Suprapubic skin (tissue), 4 donors: ENCODE results near the gene CERT1. TPM values are rescaled to one million over a fixed set of nuclear protein-coding genes. Genes with fewer than 3 reads are reported as not detected.
"Not testable (repeated sequence)": the region's sequence is repeated elsewhere in the genome, so short reads cannot be mapped to it uniquely, and the experiment has no call there.

Source experiments
- DNase-seq, 2 donors: peaks; one replicate each; pipeline ENCODE4 v3.0.0-alpha.2; 2019; ENCODE audit warnings: low spot score in 2 of 2
- H3K27ac ChIP-seq: fragments of 200-600 bp; sonication (generic); one replicate; pipeline ENCODE4 v1.5.1; 2019
- H3K27me3 ChIP-seq: fragments of 200-600 bp; sonication (generic); one replicate; pipeline ENCODE4 v1.5.1; 2019
- H3K36me3 ChIP-seq: fragments of 200-600 bp; sonication (generic); one replicate; pipeline ENCODE4 v1.5.1; 2019
- H3K4me1 ChIP-seq: fragments of 200-600 bp; sonication (generic); one replicate; pipeline ENCODE4 v1.5.1; 2019
- H3K4me3 ChIP-seq: fragments of 200-600 bp; sonication (generic); one replicate; pipeline ENCODE4 v1.5.1; 2019; ENCODE audit warnings: mild to moderate bottlenecking
- H3K9me3 ChIP-seq: fragments of 200-600 bp; sonication (generic); one replicate; pipeline ENCODE4 v1.5.1; 2019
- EP300 ChIP-seq: sonication (generic); formaldehyde crosslinking; IDR thresholded peaks from one replicate; pipeline ENCODE4 v1.6.1; 2017; ENCODE audit warnings: antibody characterized with exemption
- POLR2A ChIP-seq, 2 donors: fragments of 450-650 bp; IDR thresholded peaks; one replicate each; pipeline ENCODE4 v1.6.1; 2017; ENCODE audit warnings: antibody characterized with exemption in 2 of 2, mild to moderate bottlenecking in 2 of 2, moderate library complexity in 2 of 2
- POLR2AphosphoS5 ChIP-seq, 3 donors: sonication (generic); formaldehyde crosslinking; IDR thresholded peaks; one replicate each; pipeline ENCODE4 v1.6.1; 2017; ENCODE audit warnings: antibody characterized with exemption in 3 of 3
- WGBS: methylation state at CpG from one replicate; pipeline ENCODE4 v1.1.5; 2018; 5-methylcytosine and 5-hydroxymethylcytosine counted together
- total RNA-seq, 4 donors: library from RNA; depleted of rRNA; stranded (reverse); fragments of >200 nt; gene quantifications; one replicate each; pipeline ENCODE4 v1.1.0, GENCODE V29; 2016
- TF ChIP-seq, protein P1 (sequence below), 2 donors: fragments of 200-600 bp in 1 of 2; fragments of 450-650 bp in 1 of 2; sonication (generic) in 1 of 2; IDR thresholded peaks; one replicate each; pipeline ENCODE4 v1.5.1; 2016 to 2019; ENCODE audit warnings: antibody characterized with exemption in 2 of 2, mild to moderate bottlenecking in 1 of 2, moderate library complexity in 1 of 2

The CERT1 gene, protein sequence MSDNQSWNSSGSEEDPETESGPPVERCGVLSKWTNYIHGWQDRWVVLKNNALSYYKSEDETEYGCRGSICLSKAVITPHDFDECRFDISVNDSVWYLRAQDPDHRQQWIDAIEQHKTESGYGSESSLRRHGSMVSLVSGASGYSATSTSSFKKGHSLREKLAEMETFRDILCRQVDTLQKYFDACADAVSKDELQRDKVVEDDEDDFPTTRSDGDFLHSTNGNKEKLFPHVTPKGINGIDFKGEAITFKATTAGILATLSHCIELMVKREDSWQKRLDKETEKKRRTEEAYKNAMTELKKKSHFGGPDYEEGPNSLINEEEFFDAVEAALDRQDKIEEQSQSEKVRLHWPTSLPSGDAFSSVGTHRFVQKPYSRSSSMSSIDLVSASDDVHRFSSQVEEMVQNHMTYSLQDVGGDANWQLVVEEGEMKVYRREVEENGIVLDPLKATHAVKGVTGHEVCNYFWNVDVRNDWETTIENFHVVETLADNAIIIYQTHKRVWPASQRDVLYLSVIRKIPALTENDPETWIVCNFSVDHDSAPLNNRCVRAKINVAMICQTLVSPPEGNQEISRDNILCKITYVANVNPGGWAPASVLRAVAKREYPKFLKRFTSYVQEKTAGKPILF
- 10 to 100 TPM; 25.3 to 41.2 (median 32.4) TPM for total RNA-seq

DNA sequence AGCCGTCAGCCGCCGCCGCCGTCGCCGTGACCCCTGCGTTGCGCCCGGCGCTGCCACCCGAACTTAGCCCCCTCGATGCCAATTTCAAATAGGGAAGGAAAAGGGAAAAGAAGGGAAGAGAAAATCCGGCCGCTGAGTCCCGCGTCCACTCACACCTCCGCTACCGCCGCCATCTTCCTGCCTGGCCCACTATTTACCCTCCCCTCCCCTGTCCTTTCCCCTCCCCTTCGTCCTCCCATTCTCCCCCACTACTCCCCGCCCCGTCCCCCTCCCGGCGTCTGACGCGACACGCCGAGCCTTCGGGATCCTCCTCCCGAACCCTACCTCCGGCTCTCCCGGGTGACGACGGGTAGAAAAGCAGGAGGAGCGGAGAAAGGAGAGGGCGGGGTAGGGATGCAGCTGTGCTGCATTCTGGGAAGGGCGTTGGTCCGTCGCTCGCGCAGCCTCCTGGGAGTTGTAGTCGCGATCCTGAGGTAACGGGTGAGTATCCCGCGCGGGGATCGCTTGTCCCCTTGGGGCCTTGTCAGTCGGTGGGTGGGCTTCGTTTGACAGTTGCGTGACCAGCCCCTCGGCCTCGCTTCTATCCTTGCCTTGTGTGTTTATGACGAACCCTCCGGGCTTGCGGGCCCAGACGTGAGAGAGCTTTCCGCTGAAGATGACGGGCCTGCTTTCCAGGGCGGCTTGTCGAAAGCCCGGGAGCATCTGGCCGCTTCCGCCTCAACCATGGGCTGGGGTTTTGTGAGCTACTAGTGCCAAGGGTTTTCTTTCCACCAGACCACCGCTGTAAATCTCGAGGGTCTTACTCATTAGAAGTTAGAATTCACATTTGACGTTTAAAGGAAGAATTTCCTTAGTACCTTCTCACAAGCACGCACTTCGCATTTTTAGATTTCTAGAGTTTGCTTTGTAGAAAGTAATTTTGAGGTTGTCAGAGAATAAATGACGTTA lies at the start of gene CERT1, which contains the start of gene POLK:
Gene CERT1 (minus strand): TSS at position 195 of the 948 bp plus-strand sequence. CDS start 422 bp downstream, outside the sequence.
Gene POLK (plus strand): TSS at position 457 of the 948 bp plus-strand sequence.
- peak; percentile 98 to 99 for DNase-seq
- peak within 1 kb of the TSS; percentile 95 for H3K27ac ChIP-seq
- TF ChIP-seq POLR2A (IDR thresholded peaks at IDR 0.05) (peak; percentile 21 to 69), POLR2AphosphoS5 (IDR thresholded peaks at IDR 0.05) (peak in 2 of 3 donors; percentile 33 to 60), EP300 (no peak)
- TF ChIP-seq, protein P1, sequence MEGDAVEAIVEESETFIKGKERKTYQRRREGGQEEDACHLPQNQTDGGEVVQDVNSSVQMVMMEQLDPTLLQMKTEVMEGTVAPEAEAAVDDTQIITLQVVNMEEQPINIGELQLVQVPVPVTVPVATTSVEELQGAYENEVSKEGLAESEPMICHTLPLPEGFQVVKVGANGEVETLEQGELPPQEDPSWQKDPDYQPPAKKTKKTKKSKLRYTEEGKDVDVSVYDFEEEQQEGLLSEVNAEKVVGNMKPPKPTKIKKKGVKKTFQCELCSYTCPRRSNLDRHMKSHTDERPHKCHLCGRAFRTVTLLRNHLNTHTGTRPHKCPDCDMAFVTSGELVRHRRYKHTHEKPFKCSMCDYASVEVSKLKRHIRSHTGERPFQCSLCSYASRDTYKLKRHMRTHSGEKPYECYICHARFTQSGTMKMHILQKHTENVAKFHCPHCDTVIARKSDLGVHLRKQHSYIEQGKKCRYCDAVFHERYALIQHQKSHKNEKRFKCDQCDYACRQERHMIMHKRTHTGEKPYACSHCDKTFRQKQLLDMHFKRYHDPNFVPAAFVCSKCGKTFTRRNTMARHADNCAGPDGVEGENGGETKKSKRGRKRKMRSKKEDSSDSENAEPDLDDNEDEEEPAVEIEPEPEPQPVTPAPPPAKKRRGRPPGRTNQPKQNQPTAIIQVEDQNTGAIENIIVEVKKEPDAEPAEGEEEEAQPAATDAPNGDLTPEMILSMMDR (IDR thresholded peaks at IDR 0.05): no peak
- no peaks in the 10 kb centered on the region for H3K9me3 ChIP-seq
- no peaks in the 10 kb centered on the region for H3K27me3 ChIP-seq
- no peaks in the 10 kb centered on the region for H3K36me3 ChIP-seq
- H3K4me3 ChIP-seq: peak within 1 kb of the TSS; percentile 87
- 2% methylated on average over 46 of the region's 71 CpGs for WGBS
- H3K4me1 ChIP-seq: peaks cover 43% of the 10 kb centered on the region

DNA sequence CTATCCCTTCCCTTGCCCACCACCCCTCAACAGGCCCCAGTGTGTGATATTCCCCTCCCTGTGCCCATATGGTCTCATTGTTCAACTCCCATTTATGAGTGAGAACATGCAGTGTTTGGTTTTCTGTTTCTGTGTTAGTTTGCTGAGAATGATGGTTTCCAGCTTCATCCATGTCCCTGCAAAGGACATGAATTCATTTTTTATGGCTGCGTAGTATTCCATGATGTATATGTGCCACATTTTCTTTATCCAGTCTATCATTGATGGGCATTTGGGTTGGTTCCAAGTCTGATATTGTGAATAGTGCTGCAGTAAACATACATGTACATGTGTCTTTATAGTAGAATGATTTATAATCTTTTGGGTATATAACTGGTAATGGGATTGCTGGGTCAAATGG lies 49.2 kb upstream of the CERT1 start:
- DNase-seq, H3K36me3 ChIP-seq, H3K27me3 ChIP-seq, H3K27ac ChIP-seq, H3K9me3 ChIP-seq, H3K4me1 ChIP-seq, H3K4me3 ChIP-seq: not testable (repeated sequence)
- WGBS: 100% methylated on average over 1 of the region's 1 CpG

DNA sequence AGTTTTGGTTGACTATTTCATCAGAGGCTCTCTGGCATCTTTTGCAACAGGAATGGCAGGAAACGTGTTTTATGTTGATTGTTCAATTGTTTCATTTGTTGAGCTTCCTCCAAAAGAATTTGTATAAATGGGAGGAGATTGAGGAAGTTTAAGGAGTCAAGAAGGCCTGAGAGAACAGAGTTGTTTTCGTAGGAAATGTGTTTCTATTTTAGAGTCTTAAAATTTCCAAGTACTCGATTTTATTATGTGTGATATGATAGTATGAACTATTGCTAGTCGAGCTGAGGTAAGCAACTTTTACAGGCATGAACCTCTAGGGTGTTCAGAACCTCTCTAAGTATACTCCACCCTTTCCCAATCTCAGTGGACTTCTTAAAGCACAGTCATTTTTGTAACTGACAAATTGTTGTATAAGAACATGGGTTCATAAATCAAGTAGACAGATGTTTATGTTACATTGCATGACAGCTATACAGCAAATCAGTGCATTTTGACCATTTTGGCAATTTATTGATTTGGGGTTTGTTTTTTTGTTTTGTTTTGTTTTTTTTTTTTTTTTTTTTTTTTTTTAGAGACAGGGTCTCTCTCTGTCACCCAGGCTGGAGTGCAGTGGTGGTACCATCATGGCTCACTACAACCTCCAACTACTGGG lies 47.7 kb upstream of the CERT1 start:
- no peaks in the 10 kb centered on the region for H3K9me3 ChIP-seq
- no peak overlapping the region for H3K27ac ChIP-seq
- no peak for TF ChIP-seq EP300
- no peak for TF ChIP-seq POLR2AphosphoS5 (IDR thresholded peaks at IDR 0.05)
- TF ChIP-seq, protein P1 (IDR thresholded peaks at IDR 0.05): no peak
- TF ChIP-seq POLR2A (IDR thresholded peaks at IDR 0.05): no peak
- no peaks in the 10 kb centered on the region for H3K4me1 ChIP-seq
- H3K27me3 ChIP-seq: no peaks in the 10 kb centered on the region
- 40% methylated on average over 4 of the region's 4 CpGs for WGBS
- no peak overlapping the region for H3K4me3 ChIP-seq
- H3K36me3 ChIP-seq: peaks cover 5% of the 10 kb centered on the region
- DNase-seq: no peak

DNA sequence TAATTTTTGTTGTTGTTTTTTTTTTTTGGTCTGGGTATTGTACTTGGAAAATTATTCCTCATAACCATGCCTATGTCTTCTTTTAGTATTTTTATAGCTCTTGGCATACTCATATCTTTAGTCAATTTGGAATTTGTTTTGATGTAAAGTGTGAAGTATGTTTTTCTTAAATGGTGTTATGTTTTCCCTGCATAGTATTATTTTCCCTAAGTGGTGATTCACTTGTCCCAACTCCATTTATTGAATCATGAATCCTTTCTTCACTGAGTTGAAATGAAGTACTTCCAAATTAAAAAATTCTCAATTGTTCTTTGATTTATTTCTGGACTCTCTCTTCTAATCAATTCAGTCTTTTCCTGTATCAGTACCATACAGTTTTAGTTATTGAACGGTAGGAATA lies 46.8 kb upstream of the CERT1 start:
- Histone ChIP-seq H3K27me3 (no peaks in the 10 kb centered on the region), H3K9me3 (no peaks in the 10 kb centered on the region), H3K27ac (no peak overlapping the region), H3K4me3 (no peak overlapping the region), H3K4me1 (no peaks in the 10 kb centered on the region), H3K36me3 (peaks cover 5% of the 10 kb centered on the region)
- DNase-seq: no peak
- WGBS: 97% methylated on average over 1 of the region's 1 CpG
- TF ChIP-seq, protein P1 (IDR thresholded peaks at IDR 0.05): no peak
- no peak for TF ChIP-seq POLR2A (IDR thresholded peaks at IDR 0.05)
- no peak for TF ChIP-seq EP300
- no peak for TF ChIP-seq POLR2AphosphoS5 (IDR thresholded peaks at IDR 0.05)

DNA sequence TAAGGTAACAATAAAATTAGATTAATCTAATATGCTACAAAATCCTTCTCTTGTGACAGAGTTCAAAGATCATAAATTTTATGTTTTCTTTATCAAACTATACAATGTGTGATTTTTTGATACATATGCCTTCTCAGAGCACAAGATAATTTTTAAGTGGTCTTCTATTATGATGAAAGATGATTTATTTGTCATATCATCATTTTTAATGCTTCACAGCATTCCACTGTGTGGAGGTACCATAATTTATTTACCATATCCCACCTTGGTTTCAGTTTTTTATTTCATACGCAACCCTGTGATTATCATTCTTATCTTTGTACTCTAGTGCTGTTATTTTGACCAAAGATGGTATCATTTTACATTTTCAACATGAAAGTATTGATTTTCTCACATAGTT lies 41.9 kb upstream of the CERT1 start:
- H3K27ac ChIP-seq: no peak overlapping the region
- H3K4me1 ChIP-seq: no peaks in the 10 kb centered on the region
- no peaks in the 10 kb centered on the region for H3K27me3 ChIP-seq
- peaks cover 13% of the 10 kb centered on the region for H3K36me3 ChIP-seq
- WGBS: 90% methylated on average over 1 of the region's 1 CpG
- DNase-seq: no peak
- no peaks in the 10 kb centered on the region for H3K9me3 ChIP-seq
- H3K4me3 ChIP-seq: no peak overlapping the region
- TF ChIP-seq EP300 (no peak), POLR2AphosphoS5 (IDR thresholded peaks at IDR 0.05) (no peak), POLR2A (IDR thresholded peaks at IDR 0.05) (no peak)
- TF ChIP-seq, protein P1 (IDR thresholded peaks at IDR 0.05): no peak
